Right renal cortex interstitium (tissue), 3 donors: ENCODE data around the gene FRMD8. TPM values are rescaled to one million over a fixed set of nuclear protein-coding genes. Genes with fewer than 3 reads are reported as not detected.

ENCODE experiments used
- DNase-seq, 3 donors: peaks; one replicate each; pipeline ENCODE4 v3.0.0-alpha.2; 2013; ENCODE audit warnings: low read depth in 3 of 3, low spot score in 2 of 3
- polyA plus RNA-seq, 3 donors: library from polyadenylated mRNA; unstranded; fragments of 120-200 nt; gene quantifications; one replicate each; pipeline ENCODE4 v1.2.1, GENCODE V29; 2013; ENCODE audit not compliant: insufficient read length in 3 of 3

The FRMD8 gene
- polyA plus RNA-seq, 3 donors: 15.5 to 17.8 (median 15.6) TPM

GRCh38 chr11:65422633-65423515 lies 36.4 kb downstream of the FRMD8 start, which contains the start of gene NEAT1:
Gene NEAT1, plus strand, starts transcription at chr11:65422798.
- peak; percentile 85 to 89 (median 88) for DNase-seq

- DNase-seq: no peak
These were observed 37.2 kb downstream of the FRMD8 start for GRCh38 chr11:65423516-65424204.

- DNase-seq: no peak
These were observed 38.0 kb downstream of the FRMD8 start for GRCh38 chr11:65424205-65425104.

- DNase-seq: no peak
These were observed 38.9 kb downstream of the FRMD8 start for GRCh38 chr11:65425105-65425970.

GRCh38 chr11:65425971-65426838 lies 39.8 kb downstream of the FRMD8 start:
- DNase-seq: no peak

GRCh38 chr11:65426839-65427690 lies 40.6 kb downstream of the FRMD8 start:
- no peak for DNase-seq

- no peak for DNase-seq
These were observed 41.5 kb downstream of the FRMD8 start for GRCh38 chr11:65427691-65428577.

GRCh38 chr11:65428578-65429067 lies 42.2 kb downstream of the FRMD8 start:
- no peak for DNase-seq

- no peak for DNase-seq
These were observed 42.7 kb downstream of the FRMD8 start for GRCh38 chr11:65429068-65429681.

GRCh38 chr11:65429724-65430405 lies 43.4 kb downstream of the FRMD8 start:
- no peak for DNase-seq

- DNase-seq: no peak
These were observed 44.2 kb downstream of the FRMD8 start for GRCh38 chr11:65430406-65431217.

- DNase-seq: no peak
These were observed 45.1 kb downstream of the FRMD8 start for GRCh38 chr11:65431451-65432099.

GRCh38 chr11:65432100-65432650 lies 45.7 kb downstream of the FRMD8 start:
- no peak for DNase-seq
